SK-N-SH treated with all-trans-retinoic acid at 6 μM for 48 hours (cell line): ENCODE results near the gene CORO2A.
"Not testable (repeated sequence)": the region's sequence is repeated elsewhere in the genome, so short reads cannot be mapped to it uniquely, and the experiment has no call there.

Experiments used
- ATAC-seq: fragments of 200-7000 bp; cut with Tn5 transposase; 3 replicates; pipeline ENCODE4 v1.9.1; 2020; ENCODE audit warnings: mild to moderate bottlenecking, moderate library complexity
- BACH2 ChIP-seq: fragments of 250-450 bp; sonication (Bioruptor Pico); IDR thresholded peaks from 2 replicates; pipeline ENCODE4 v1.9.0; 2021; ENCODE audit warnings: mild to moderate bottlenecking, borderline replicate concordance
- CSDC2 ChIP-seq: fragments of 250-450 bp; sonication (Bioruptor Pico); IDR thresholded peaks from 2 replicates; pipeline ENCODE4 v1.5.0; 2020; ENCODE audit warnings: mild to moderate bottlenecking, moderate library complexity
- ESRRG ChIP-seq: fragments of 250-450 bp; sonication (Bioruptor Pico); IDR thresholded peaks from 2 replicates; pipeline ENCODE4 v1.6.1; 2021; ENCODE audit warnings: mild to moderate bottlenecking
- GLIS3 ChIP-seq: fragments of 250-450 bp; sonication (Bioruptor Pico); IDR thresholded peaks from 2 replicates; pipeline ENCODE4 v1.5.0; 2020; ENCODE audit warnings: mild to moderate bottlenecking, moderate library complexity
- ISL1 ChIP-seq: fragments of 250-450 bp; sonication (Bioruptor Pico); IDR thresholded peaks from 2 replicates; pipeline ENCODE4 v2.1.2; 2022; ENCODE audit warnings: mild to moderate bottlenecking, moderate library complexity
- OSR1 ChIP-seq: fragments of 250-450 bp; sonication (Bioruptor Pico); IDR thresholded peaks from 2 replicates; pipeline ENCODE4 v1.8.0; 2022; ENCODE audit warnings: moderate library complexity, mild to moderate bottlenecking, inconsistent platforms
- PPARA ChIP-seq: fragments of 250-450 bp; sonication (Bioruptor Pico); IDR thresholded peaks from 2 replicates; pipeline ENCODE4 v1.5.0; 2020; ENCODE audit warnings: mild to moderate bottlenecking, borderline replicate concordance
- RARB ChIP-seq: fragments of 250-450 bp; sonication (Bioruptor Pico); IDR thresholded peaks from 2 replicates; pipeline ENCODE4 v1.8.0; 2021; ENCODE audit warnings: mild to moderate bottlenecking, moderate library complexity
- SNAI2 ChIP-seq: fragments of 250-450 bp; sonication (Bioruptor Pico); IDR thresholded peaks from 2 replicates; pipeline ENCODE4 v1.5.0; 2020; ENCODE audit warnings: mild to moderate bottlenecking, moderate library complexity
- TCF4 ChIP-seq: fragments of 250-450 bp; sonication (Bioruptor Pico); IDR thresholded peaks from 2 replicates; pipeline ENCODE4 v1.8.0; 2021; ENCODE audit warnings: mild to moderate bottlenecking, moderate library complexity, borderline replicate concordance
- TOX ChIP-seq: fragments of 250-450 bp; sonication (Bioruptor Pico); IDR thresholded peaks from 2 replicates; pipeline ENCODE4 v1.8.0; 2021; ENCODE audit warnings: mild to moderate bottlenecking, moderate library complexity, borderline replicate concordance
- ZC3H10 ChIP-seq: fragments of 250-450 bp; sonication (Bioruptor Pico); IDR thresholded peaks from 2 replicates; pipeline ENCODE4 v1.5.1; 2021; ENCODE audit warnings: mild to moderate bottlenecking, moderate library complexity
- ZFP3 ChIP-seq: fragments of 250-450 bp; sonication (Bioruptor Pico); IDR thresholded peaks from 2 replicates; pipeline ENCODE4 v1.5.0; 2020; ENCODE audit warnings: mild to moderate bottlenecking, moderate library complexity
- ZFP30 ChIP-seq: fragments of 450-650 bp; formaldehyde crosslinking; IDR thresholded peaks from 2 replicates; pipeline ENCODE4 v1.5.0; 2022; ENCODE audit warnings: mild to moderate bottlenecking, moderate library complexity
- ZNF565 ChIP-seq: fragments of 450-650 bp; formaldehyde crosslinking; conservative IDR thresholded peaks from 2 replicates; pipeline ENCODE4 v1.5.0; 2020; ENCODE audit warnings: low read depth, mild to moderate bottlenecking, moderate library complexity
- ZNF8 ChIP-seq: fragments of 450-650 bp; formaldehyde crosslinking; IDR thresholded peaks from 2 replicates; pipeline ENCODE4 v1.5.0; 2020; ENCODE audit warnings: mild to moderate bottlenecking, moderate library complexity
- TF ChIP-seq, protein P1 (sequence below): fragments of 250-450 bp; sonication (Bioruptor Pico); IDR thresholded peaks from 2 replicates; pipeline ENCODE4 v1.5.1; 2020; ENCODE audit warnings: low read depth, mild to moderate bottlenecking, moderate library complexity
- TF ChIP-seq, protein P2 (sequence below): fragments of 250-450 bp; sonication (Bioruptor Pico); IDR thresholded peaks from 2 replicates; pipeline ENCODE4 v1.5.1; 2021; ENCODE audit warnings: mild to moderate bottlenecking, moderate library complexity
- TF ChIP-seq, protein P3 (sequence below): fragments of 250-450 bp; sonication (Bioruptor Pico); IDR thresholded peaks from 2 replicates; pipeline ENCODE4 v1.8.0; 2020; ENCODE audit warnings: mild to moderate bottlenecking, moderate library complexity, borderline replicate concordance

Gene CORO2A

DNA sequence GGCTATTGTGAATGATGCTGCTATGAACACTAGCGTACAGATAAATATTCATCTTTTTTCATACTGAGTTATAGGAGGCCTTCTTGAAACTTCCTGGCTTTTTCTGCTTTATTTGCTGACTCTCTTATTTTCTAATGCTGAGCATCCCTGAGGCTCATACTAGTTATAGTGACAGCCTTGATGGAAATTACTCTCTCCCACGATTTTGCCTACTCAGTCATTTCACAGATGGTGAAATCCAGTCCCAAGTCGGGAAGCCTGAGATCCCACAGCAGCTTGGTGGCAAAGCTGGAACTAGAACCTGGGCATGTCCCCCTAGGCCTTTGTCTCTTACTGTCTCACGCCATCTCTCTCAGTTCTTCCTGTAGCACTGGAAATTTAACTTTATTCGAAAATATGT, 113.5 kb downstream of the CORO2A start:
- ATAC-seq = no peak
- TF ChIP-seq, protein P1, sequence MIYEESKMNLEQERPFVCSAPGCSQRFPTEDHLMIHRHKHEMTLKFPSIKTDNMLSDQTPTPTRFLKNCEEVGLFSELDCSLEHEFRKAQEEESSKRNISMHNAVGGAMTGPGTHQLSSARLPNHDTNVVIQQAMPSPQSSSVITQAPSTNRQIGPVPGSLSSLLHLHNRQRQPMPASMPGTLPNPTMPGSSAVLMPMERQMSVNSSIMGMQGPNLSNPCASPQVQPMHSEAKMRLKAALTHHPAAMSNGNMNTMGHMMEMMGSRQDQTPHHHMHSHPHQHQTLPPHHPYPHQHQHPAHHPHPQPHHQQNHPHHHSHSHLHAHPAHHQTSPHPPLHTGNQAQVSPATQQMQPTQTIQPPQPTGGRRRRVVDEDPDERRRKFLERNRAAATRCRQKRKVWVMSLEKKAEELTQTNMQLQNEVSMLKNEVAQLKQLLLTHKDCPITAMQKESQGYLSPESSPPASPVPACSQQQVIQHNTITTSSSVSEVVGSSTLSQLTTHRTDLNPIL (CRISPR knock-in tag) = no peak
- TF ChIP-seq, protein P2, sequence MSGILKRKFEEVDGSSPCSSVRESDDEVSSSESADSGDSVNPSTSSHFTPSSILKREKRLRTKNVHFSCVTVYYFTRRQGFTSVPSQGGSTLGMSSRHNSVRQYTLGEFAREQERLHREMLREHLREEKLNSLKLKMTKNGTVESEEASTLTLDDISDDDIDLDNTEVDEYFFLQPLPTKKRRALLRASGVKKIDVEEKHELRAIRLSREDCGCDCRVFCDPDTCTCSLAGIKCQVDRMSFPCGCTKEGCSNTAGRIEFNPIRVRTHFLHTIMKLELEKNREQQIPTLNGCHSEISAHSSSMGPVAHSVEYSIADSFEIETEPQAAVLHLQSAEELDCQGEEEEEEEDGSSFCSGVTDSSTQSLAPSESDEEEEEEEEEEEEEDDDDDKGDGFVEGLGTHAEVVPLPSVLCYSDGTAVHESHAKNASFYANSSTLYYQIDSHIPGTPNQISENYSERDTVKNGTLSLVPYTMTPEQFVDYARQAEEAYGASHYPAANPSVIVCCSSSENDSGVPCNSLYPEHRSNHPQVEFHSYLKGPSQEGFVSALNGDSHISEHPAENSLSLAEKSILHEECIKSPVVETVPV (CRISPR knock-in tag) = no peak
- no peak for TF ChIP-seq GLIS3 (CRISPR knock-in tag)

DNA sequence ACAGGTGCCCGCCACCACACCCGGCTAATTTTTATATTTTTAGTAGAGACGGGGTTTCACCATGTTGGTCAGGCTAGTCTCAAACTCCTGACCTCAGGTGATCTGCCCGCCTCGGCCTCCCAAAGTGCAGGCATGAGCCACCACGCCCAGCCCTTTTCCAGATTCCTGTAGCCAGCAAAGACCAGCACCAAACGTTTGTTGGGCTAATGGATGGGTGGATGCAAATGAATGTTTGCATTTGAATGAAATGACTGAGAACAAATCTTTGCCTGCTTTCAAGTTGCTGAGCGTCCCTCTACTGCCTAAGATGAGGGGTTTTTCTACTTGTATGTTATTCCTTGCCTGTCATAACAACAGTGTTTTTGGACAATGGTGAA, 115.9 kb downstream of the CORO2A start:
- not testable (repeated sequence) for ATAC-seq

DNA sequence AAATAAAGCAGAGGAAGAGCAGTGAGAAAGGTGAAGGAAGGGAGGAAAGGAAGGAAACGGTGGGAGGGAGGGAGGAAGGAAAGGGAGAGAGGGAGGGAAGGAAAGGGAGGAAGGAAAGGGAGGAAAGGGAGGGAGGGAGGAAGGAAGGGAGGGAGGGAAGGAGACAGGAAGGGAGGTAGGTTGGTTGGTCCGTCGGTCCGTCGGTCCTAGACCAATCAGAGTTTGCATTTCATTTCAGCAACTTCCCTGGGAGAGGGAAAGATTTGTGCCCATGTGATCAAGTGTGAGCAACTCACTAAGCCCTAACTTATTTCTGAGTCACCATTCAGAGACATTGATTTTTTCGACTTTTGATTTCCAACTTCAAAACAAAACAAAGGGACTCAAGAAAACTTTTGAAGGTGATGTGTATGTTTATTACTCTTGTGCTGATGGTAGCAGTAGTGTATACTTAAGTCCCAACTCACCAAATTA, 117.1 kb downstream of the CORO2A start:
- TF ChIP-seq ZNF8 (CRISPR knock-in tag) (no peak), RARB (no peak), ZFP3 (CRISPR knock-in tag) (no peak), BACH2 (CRISPR knock-in tag) (no peak), TOX (CRISPR knock-in tag) (no peak), CSDC2 (CRISPR knock-in tag) (no peak), SNAI2 (no peak), ESRRG (CRISPR knock-in tag) (no peak), PPARA (CRISPR knock-in tag) (no peak), TCF4 (no peak), ZNF565 (no peak)
- TF ChIP-seq, protein P3, sequence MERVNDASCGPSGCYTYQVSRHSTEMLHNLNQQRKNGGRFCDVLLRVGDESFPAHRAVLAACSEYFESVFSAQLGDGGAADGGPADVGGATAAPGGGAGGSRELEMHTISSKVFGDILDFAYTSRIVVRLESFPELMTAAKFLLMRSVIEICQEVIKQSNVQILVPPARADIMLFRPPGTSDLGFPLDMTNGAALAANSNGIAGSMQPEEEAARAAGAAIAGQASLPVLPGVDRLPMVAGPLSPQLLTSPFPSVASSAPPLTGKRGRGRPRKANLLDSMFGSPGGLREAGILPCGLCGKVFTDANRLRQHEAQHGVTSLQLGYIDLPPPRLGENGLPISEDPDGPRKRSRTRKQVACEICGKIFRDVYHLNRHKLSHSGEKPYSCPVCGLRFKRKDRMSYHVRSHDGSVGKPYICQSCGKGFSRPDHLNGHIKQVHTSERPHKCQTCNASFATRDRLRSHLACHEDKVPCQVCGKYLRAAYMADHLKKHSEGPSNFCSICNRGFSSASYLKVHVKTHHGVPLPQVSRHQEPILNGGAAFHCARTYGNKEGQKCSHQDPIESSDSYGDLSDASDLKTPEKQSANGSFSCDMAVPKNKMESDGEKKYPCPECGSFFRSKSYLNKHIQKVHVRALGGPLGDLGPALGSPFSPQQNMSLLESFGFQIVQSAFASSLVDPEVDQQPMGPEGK (CRISPR knock-in tag) = no peak
- TF ChIP-seq, protein P2 (CRISPR knock-in tag) = no peak
- TF ChIP-seq, protein P1 (CRISPR knock-in tag) = no peak
- peak; percentile 54 for ATAC-seq

DNA sequence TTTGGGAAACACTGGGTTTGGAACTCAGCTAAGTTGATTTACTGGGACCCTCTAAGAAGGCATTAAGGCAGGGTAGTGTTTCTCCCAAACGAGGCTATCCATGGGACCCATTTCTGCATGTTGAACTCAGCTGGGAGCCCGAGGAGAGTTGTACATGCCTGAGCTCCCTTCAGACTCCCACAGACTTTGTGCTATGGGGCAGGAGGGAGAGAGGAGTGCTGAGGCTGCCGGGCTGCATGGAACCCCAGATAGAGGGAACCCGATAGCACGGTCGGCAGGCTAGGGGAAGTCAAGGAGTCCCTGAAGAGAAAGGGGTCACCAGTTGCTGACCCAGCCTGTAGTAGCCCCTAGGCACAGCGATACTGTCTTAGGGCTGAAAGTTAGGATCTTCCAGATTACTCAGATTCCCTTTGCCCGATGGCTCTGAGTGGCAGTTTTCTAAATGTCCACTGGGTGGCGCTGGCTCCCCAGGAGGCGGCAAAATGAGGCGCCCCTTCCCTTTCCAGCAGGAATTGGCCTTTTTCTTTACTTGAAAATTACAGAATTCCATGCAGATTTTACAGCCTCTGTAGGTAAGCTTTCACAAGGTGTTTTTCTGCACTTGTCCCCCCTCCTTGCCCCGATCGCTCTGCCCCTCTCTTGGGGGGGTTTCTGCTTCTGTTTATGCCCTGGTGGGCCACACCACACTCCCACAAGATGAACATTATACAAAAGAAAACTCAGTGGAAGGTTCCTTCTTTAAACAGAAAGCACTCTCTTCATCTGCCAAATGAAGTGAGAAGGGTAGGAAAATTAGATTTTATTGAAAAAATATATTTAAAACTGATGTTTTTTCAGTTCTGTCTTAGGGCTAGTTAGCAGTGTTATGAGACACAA, 118.1 kb downstream of the CORO2A start:
- ATAC-seq = peak; percentile 90
- TF ChIP-seq TOX (CRISPR knock-in tag) (no peak), ZFP30 (no peak), ZC3H10 (no peak), ISL1 (CRISPR knock-in tag) (no peak), PPARA (CRISPR knock-in tag) (no peak)

DNA sequence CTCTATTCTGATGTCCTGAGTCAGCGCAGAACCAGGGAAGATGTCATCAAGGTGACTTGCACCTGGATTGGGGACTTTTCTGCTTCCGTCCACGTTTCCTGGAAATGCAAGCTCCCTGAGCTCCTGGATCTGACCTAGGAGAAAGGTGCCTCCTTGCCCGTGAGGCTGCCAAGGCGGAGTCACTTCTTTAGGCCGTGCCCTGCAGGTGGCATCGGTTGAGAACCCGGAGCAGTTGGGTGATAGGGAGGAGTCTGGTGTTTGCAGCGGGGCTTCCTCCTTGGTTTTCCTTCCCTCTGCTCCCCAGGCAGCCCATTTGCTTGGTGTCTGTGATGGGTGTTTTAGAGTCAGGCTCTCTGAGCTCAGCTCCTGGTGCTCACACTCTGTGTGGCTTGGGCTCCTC, 120.7 kb downstream of the CORO2A start:
- TF ChIP-seq BACH2 (CRISPR knock-in tag) (no peak), OSR1 (CRISPR knock-in tag) (no peak), RARB (no peak)
- TF ChIP-seq, all 23 proteins: peak for 0
- ATAC-seq = no peak
